Large intestine (tissue), 3 donors: ENCODE data around the gene CNGA2. TPM values are rescaled to one million over a fixed set of nuclear protein-coding genes. Genes with fewer than 3 reads are reported as not detected.

ENCODE experiments used
- DNase-seq, 2 donors: peaks; one replicate each; pipeline versions ENCODE4 v3.0.0 to v3.0.0-alpha.2; 2013
- H3K27ac ChIP-seq: one replicate; pipeline ENCODE4 v1.5.1; 2013; ENCODE audit warnings: low read length
- H3K27me3 ChIP-seq: 2 replicates; pipeline ENCODE4 v1.6.1; 2013; ENCODE audit warnings: low read length; ENCODE audit not compliant: control insufficient read depth, insufficient read depth
- H3K36me3 ChIP-seq: 2 replicates; pipeline ENCODE4 v1.6.1; 2013; ENCODE audit warnings: low read length; ENCODE audit not compliant: control insufficient read depth, insufficient read depth
- H3K4me1 ChIP-seq: one replicate; pipeline ENCODE4 v1.6.1; 2013; ENCODE audit warnings: low read length; ENCODE audit not compliant: control insufficient read depth, insufficient read depth
- H3K4me3 ChIP-seq: one replicate; pipeline ENCODE4 v1.5.1; 2013; ENCODE audit warnings: low read length
- H3K9me3 ChIP-seq: one replicate; pipeline ENCODE4 v1.6.1; 2013; ENCODE audit warnings: mild to moderate bottlenecking, low read depth, low read length, moderate library complexity; ENCODE audit not compliant: control insufficient read depth
- WGBS: methylation state at CpG from one replicate; pipeline ENCODE4 v1.1.5; 2013; ENCODE audit warnings: low lambda C conversion rate; ENCODE audit not compliant: insufficient coverage; 5-methylcytosine and 5-hydroxymethylcytosine counted together
- polyA plus RNA-seq: library from polyadenylated mRNA; unstranded; fragments of 120-200 nt; gene quantifications from one replicate; pipeline ENCODE4 v1.2.1, GENCODE V29; 2013

The CNGA2 gene
- polyA plus RNA-seq, 1 donor: not detected

DNA sequence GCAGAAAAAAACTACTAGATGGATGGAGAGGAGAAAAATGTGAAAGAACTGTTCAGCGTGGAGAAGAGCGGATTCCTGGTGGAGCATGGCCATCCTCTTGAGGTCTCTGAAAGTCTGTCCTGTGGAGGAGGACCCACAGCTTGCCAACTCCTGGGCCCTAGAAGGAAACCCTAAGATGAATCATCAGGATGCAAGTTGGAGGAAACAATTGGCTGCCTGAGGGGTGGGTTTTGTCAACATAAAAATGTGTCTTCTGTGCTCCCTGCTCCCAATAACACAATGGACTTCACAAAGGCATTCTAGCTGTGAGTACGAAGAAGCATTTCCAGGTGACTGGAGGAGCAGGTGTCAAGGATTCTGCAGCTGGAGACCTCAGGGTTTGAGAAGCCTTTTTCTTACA lies 37.2 kb downstream of the CNGA2 start:
- H3K4me3 ChIP-seq: no peak overlapping the region
- no peak for DNase-seq
- H3K27ac ChIP-seq: no peak overlapping the region
- no CpG with 5 or more reads among the region's 3 CpGs for WGBS
- no peaks in the 10 kb centered on the region for H3K27me3 ChIP-seq
- no peaks in the 10 kb centered on the region for H3K4me1 ChIP-seq
- no peaks in the 10 kb centered on the region for H3K9me3 ChIP-seq
- H3K36me3 ChIP-seq: no peaks in the 10 kb centered on the region

DNA sequence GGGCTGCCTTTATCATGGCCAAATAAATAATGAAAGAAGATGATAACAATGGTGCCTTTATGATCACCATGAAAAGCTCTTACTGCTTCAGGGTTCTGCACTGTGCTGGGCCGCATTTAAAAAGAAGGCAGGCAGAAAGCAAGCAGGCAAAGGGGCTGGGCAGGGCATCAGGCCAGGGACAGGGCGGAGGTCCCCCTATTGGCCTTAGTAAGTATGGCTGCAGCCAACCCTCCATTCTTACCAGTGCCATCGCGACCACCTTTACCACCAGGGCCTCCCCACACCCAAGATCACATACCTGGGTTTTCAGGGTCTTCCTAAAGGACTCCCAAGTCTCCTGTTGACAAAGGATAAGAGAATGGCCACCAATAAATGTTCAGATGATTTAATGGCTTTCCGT lies 38.9 kb downstream of the CNGA2 start:
- Histone ChIP-seq H3K4me1 (no peaks in the 10 kb centered on the region), H3K36me3 (no peaks in the 10 kb centered on the region), H3K9me3 (no peaks in the 10 kb centered on the region), H3K4me3 (no peak overlapping the region), H3K27me3 (no peaks in the 10 kb centered on the region), H3K27ac (no peak overlapping the region)
- DNase-seq: no peak
- no CpG with 5 or more reads among the region's 5 CpGs for WGBS

DNA sequence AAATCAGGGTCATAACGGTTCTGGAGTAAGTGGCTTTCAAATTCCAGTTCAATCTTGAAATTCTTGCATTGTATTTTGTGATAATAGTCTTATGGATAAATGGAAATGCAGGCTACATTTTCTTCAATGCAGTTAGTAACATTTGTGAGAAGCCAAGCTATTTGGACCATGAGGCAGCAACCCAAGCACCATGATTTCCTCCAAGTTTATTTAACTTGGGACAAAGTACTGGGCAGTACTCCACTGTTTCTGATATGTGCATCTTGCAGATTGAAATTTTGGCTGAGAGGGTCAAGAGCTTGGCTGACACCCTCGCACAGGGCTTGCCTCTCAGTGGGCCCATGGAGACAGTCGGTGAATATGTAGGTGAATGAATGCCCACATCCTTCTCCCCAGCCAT lies 39.9 kb downstream of the CNGA2 start:
- no CpG with 5 or more reads among the region's 3 CpGs for WGBS
- no peaks in the 10 kb centered on the region for H3K27me3 ChIP-seq

DNA sequence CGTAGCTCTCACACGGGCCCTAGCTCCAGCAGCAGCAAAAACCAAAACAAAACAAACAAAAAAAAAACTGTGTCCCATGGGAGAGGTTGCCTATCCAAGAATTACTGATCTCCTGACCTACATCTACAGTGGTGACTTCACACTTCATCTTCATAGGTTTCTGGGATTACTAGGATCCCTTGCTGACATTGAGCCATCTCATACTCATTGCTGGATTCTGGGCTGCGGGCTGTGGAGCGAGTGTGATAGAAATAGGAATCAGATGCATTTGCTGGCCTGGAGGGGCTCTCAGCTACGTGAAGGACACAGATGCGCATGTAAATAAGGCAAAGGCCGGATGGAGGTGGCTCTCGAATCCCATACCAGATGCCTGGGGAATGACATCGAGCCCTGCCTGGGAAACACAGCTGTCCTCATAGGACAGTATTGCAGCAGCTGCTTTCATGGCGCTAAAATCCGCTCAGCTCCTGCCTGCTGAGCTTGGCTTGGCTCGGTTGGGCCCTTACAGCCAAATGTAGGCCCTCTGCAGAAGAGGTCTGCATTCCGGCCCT lies 41.7 kb downstream of the CNGA2 start:
- no peaks in the 10 kb centered on the region for H3K9me3 ChIP-seq
- no peak overlapping the region for H3K4me3 ChIP-seq
- H3K27me3 ChIP-seq: no peaks in the 10 kb centered on the region
- WGBS: no CpG with 5 or more reads among the region's 13 CpGs
- peak in 1 of 2 donors; percentile 3 for DNase-seq
- no peak overlapping the region for H3K27ac ChIP-seq
- H3K4me1 ChIP-seq: no peaks in the 10 kb centered on the region
- H3K36me3 ChIP-seq: no peaks in the 10 kb centered on the region

More for the DNA sequence above, 39.9 kb downstream of the CNGA2 start:
- Histone ChIP-seq H3K4me3 (no peak overlapping the region), H3K27ac (no peak overlapping the region), H3K9me3 (no peaks in the 10 kb centered on the region), H3K36me3 (no peaks in the 10 kb centered on the region), H3K4me1 (no peaks in the 10 kb centered on the region)
- no peak for DNase-seq

DNA sequence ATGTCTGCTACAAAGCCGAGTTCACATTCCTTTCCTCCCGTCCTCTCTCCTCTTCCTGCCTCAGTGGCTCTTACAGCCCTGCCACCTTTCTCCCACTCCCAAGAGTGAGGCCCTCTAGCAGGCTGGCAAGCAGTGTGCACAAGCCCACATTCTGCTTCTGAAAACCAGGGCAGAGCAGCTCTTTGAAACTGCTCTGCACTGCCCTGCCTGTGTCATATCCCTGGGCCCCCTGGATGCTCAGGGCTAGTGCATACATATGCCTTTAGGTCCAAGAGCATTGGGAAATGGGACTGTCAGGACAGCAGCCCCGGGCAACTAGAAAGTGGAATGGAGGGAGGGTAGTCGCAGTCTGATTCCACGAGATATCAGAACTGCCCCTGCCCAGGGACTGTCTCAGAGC lies 42.4 kb downstream of the CNGA2 start:
- H3K36me3 ChIP-seq: no peaks in the 10 kb centered on the region
- WGBS: no CpG with 5 or more reads among the region's 5 CpGs
- H3K27me3 ChIP-seq: no peaks in the 10 kb centered on the region
- DNase-seq: no peak
- H3K4me1 ChIP-seq: no peaks in the 10 kb centered on the region
- H3K4me3 ChIP-seq: no peak overlapping the region
- no peaks in the 10 kb centered on the region for H3K9me3 ChIP-seq
- no peak overlapping the region for H3K27ac ChIP-seq

DNA sequence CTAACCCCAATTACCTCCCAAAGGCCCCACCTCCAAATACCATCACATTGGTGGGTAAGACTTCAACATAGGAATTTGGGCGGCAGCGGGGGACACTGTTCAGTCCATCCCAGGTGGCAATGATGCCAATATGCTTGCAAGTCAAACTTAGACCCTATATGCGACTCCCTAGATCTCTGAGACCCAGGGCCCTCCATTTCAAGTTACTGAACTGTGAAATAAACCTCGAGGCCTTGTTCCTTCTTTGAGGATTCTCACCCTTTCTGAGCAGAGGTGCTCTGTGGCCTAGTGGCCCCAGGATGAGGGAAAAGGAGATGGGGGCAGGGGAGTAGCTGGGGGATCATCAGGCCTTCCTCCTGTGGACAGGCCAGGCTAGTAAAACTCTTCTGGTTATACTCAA lies 44.7 kb downstream of the CNGA2 start:
- Histone ChIP-seq H3K4me3 (no peak overlapping the region), H3K4me1 (no peaks in the 10 kb centered on the region), H3K27me3 (no peaks in the 10 kb centered on the region), H3K9me3 (no peaks in the 10 kb centered on the region), H3K36me3 (no peaks in the 10 kb centered on the region), H3K27ac (no peak overlapping the region)
- WGBS: no CpG with 5 or more reads among the region's 4 CpGs
- no peak for DNase-seq

DNA sequence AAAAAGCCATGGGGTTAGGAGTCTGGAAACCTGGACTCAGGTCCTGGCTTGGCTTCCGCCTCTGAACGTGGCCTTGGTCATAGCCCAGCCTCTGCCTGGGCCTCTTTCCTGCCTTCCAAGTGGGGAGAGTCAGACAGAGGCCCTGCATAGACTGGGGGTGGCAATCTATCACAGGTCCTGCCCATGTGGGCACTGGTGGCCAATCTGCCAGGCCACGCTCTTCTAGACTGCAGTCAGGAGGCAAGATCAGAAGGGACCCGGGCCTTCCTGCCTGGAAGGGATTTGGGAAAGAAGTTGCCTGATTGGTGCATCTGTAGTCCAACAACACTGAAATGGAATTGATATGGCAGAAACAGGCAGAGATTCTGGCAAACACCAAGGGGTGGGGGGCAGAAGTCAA lies 46.1 kb downstream of the CNGA2 start:
- H3K27me3 ChIP-seq: no peaks in the 10 kb centered on the region
- H3K9me3 ChIP-seq: no peaks in the 10 kb centered on the region
- H3K4me3 ChIP-seq: no peak overlapping the region
- no peaks in the 10 kb centered on the region for H3K36me3 ChIP-seq
- DNase-seq: no peak
- H3K27ac ChIP-seq: no peak overlapping the region
- WGBS: no CpG with 5 or more reads among the region's 4 CpGs
- H3K4me1 ChIP-seq: no peaks in the 10 kb centered on the region

DNA sequence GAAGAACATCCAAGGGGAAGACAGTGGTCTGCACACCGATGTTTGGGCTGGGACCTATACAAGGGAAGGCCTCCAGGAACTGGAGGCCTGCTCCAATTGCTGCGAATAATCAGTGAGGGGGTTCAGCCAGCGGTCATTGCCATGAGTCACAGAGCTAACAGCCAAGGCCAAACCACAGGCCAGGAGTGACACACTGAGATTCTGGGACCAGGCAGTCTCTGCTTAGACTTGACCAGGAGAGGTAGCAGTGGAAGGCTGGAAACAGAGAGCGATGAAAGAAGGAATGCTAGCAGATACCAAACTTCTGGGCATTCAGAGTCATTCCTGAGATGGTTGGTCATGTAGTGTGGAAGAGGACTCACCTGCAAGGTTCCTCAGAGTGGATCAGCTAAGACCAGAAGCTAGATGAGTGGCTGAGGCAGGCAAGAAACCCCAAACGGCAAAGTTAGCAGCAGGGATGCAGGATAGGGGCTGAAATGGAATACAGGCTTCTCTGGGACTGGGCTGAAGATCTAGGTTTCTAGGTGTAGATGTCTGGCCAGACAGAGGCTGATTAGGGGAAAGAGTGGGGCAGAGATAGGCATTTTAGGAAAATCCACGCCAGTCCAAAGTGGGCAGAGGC lies 54.7 kb downstream of the CNGA2 start:
- WGBS: no CpG with 5 or more reads among the region's 6 CpGs

DNA sequence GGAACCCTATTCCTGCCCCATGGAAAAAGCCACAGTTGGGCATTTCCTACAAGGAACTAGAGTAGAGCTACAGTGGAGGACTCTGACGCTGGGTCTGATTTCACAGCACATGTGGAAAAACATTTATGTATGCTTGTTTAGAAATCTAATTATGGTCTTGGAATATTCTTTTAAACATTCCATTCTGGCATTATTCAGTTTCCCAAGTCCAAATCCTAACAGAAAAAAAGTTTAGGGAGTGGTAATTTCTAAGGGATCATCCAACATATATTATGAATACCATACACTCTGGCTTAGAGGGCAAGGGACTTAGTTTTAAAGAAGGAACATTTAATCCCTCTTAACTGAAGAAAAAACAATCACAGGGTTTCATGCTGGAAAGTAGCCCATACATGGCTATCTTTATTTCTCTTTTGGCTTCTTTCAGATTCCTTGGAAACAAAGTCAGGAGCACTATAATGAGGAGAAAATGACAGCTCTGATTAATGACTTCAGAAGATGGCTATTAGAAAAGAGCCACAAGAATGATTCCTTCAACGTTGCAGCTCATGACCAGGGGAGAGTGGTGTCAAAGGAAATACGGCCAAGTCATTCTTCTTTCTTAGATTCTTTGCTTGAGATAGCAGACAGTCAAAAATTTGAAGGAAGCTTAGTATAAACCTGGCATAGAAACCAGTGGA lies 56.1 kb downstream of the CNGA2 start:
- H3K9me3 ChIP-seq: no peaks in the 10 kb centered on the region
- H3K4me3 ChIP-seq: no peak overlapping the region
- H3K4me1 ChIP-seq: no peaks in the 10 kb centered on the region
- H3K27ac ChIP-seq: no peak overlapping the region
- 40% methylated on average over 1 of the region's 3 CpGs for WGBS
- no peak for DNase-seq
- no peaks in the 10 kb centered on the region for H3K36me3 ChIP-seq
- no peaks in the 10 kb centered on the region for H3K27me3 ChIP-seq

More for the DNA sequence above, 54.7 kb downstream of the CNGA2 start:
- Histone ChIP-seq H3K9me3 (no peaks in the 10 kb centered on the region), H3K36me3 (no peaks in the 10 kb centered on the region), H3K4me1 (no peaks in the 10 kb centered on the region), H3K27ac (no peak overlapping the region), H3K4me3 (no peak overlapping the region), H3K27me3 (no peaks in the 10 kb centered on the region)
- DNase-seq: no peak

DNA sequence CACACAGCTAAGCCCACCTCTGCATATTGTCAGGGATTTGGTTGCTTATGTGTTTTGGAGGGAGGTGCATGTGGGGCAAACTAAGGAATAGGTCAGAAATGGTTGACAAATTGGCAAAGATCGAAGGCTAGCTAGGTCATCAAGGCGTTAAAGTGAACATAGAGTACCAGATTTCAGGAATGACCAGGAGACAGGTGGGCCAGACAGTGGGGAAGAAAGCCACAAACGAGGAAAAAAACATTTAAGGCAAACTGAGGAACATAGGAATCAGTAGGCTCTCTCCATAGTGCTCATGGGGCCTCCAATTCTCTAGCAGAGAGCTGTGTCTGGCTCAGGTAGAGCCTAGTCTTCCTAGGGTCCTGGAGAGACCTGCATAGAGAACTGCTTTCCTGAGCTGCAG lies 57.4 kb downstream of the CNGA2 start:
- no peak for DNase-seq
- no peaks in the 10 kb centered on the region for H3K9me3 ChIP-seq
- no peaks in the 10 kb centered on the region for H3K36me3 ChIP-seq
- no peak overlapping the region for H3K27ac ChIP-seq
- H3K4me1 ChIP-seq: no peaks in the 10 kb centered on the region
- no peaks in the 10 kb centered on the region for H3K27me3 ChIP-seq
- no peak overlapping the region for H3K4me3 ChIP-seq
- no CpG with 5 or more reads among the region's 3 CpGs for WGBS

DNA sequence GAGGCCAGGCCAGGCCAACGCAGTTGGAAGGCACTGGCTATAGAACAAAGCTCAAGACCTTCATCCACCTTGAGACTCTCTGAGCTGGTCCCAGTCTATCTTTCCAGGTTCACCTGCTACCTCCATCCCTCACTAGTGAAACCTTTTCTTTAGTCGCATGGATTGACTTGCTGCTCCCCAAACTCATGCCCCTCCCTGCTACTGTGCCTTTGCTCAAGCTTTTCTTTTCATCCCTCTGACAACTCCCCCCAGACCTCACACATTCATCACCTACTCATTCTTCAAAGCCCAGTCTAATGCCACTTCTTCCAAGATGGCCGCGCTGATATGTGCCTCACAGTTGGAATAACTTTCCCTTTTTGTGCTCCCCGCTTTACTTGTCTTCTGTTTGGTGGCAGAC lies 58.0 kb downstream of the CNGA2 start:
- no peak for DNase-seq
- no peaks in the 10 kb centered on the region for H3K9me3 ChIP-seq
- WGBS: no CpG with 5 or more reads among the region's 5 CpGs
- H3K27me3 ChIP-seq: no peaks in the 10 kb centered on the region
- H3K27ac ChIP-seq: no peak overlapping the region
- no peak overlapping the region for H3K4me3 ChIP-seq
- no peaks in the 10 kb centered on the region for H3K36me3 ChIP-seq
- no peaks in the 10 kb centered on the region for H3K4me1 ChIP-seq
